Memory B cell (primary cell): ENCODE data around the gene KIDINS220.

ENCODE experiments used
- ATAC-seq: fragments of 150-1000 bp; cut with Tn5 transposase; 2 replicates; pipeline ENCODE4 v1.10.0; 2021; ENCODE audit warnings: low read depth, mild to moderate bottlenecking, moderate library complexity
- DNase-seq, 2 donors: peaks; one replicate each; pipeline ENCODE4 v3.0.0; 2022; ENCODE audit warnings: low spot score in 2 of 2
- H3K27ac Mint-ChIP-seq: one replicate; pipeline ENCODE4 v1.8.0; 2022; ENCODE audit warnings: mild to moderate bottlenecking, moderate library complexity, mixed read lengths
- H3K27me3 Mint-ChIP-seq: one replicate; pipeline ENCODE4 v1.8.0; 2022; ENCODE audit warnings: mixed read lengths
- H3K36me3 Mint-ChIP-seq: one replicate; pipeline ENCODE4 v1.8.0; 2022; ENCODE audit warnings: mild to moderate bottlenecking, mixed read lengths
- H3K4me1 Mint-ChIP-seq: one replicate; pipeline ENCODE4 v1.8.0; 2022; ENCODE audit warnings: mixed read lengths
- H3K4me3 Mint-ChIP-seq: one replicate; pipeline ENCODE4 v1.8.0; 2022; ENCODE audit warnings: mild to moderate bottlenecking, moderate library complexity, mixed read lengths
- H3K9me3 Mint-ChIP-seq: one replicate; pipeline ENCODE4 v1.8.0; 2022; ENCODE audit warnings: mixed read lengths

The KIDINS220 gene

GRCh38 chr2:8840475-8841091 is 3.2 kb upstream of the KIDINS220 start:
- Mint-ChIP-seq H3K27ac (no peak overlapping the region), H3K4me1 (peaks cover 13% of the 10 kb centered on the region), H3K27me3 (peaks cover 10% of the 10 kb centered on the region), H3K9me3 (no peaks in the 10 kb centered on the region), H3K36me3 (peaks cover 1% of the 10 kb centered on the region), H3K4me3 (no peak overlapping the region)
- DNase-seq: no peak
- ATAC-seq: no peak

- H3K9me3 Mint-ChIP-seq: no peaks in the 10 kb centered on the region
- H3K36me3 Mint-ChIP-seq: peaks cover 1% of the 10 kb centered on the region
- no peak overlapping the region for H3K27ac Mint-ChIP-seq
- ATAC-seq (no peak), DNase-seq (no peak)
- no peak overlapping the region for H3K4me3 Mint-ChIP-seq
- peaks cover 5% of the 10 kb centered on the region for H3K27me3 Mint-ChIP-seq
- peaks cover 22% of the 10 kb centered on the region for H3K4me1 Mint-ChIP-seq
These were observed 2.0 kb upstream of the KIDINS220 start for GRCh38 chr2:8839189-8839965.

- Mint-ChIP-seq H3K27ac (peak overlapping the region; percentile 95), H3K9me3 (no peaks in the 10 kb centered on the region), H3K27me3 (peaks cover 5% of the 10 kb centered on the region), H3K4me1 (peaks cover 29% of the 10 kb centered on the region), H3K36me3 (peaks cover 3% of the 10 kb centered on the region), H3K4me3 (peak overlapping the region; percentile 98)
- DNase-seq: no peak
- no peak for ATAC-seq
These were observed 355 bp upstream of the KIDINS220 start for GRCh38 chr2:8837795-8838140.

- peaks cover 42% of the 10 kb centered on the region for H3K4me1 Mint-ChIP-seq
- H3K27me3 Mint-ChIP-seq: no peaks in the 10 kb centered on the region
- DNase-seq (no peak), ATAC-seq (no peak)
- H3K9me3 Mint-ChIP-seq: no peaks in the 10 kb centered on the region
- peaks cover 13% of the 10 kb centered on the region for H3K36me3 Mint-ChIP-seq
- no peak overlapping the region for H3K4me3 Mint-ChIP-seq
- H3K27ac Mint-ChIP-seq: no peak overlapping the region
These were observed 2.1 kb downstream of the KIDINS220 start for GRCh38 chr2:8835279-8835678.

- H3K36me3 Mint-ChIP-seq: peaks cover 13% of the 10 kb centered on the region
- no peaks in the 10 kb centered on the region for H3K27me3 Mint-ChIP-seq
- no peak for DNase-seq
- no peak overlapping the region for H3K27ac Mint-ChIP-seq
- H3K4me1 Mint-ChIP-seq: peaks cover 50% of the 10 kb centered on the region
- H3K9me3 Mint-ChIP-seq: no peaks in the 10 kb centered on the region
- H3K4me3 Mint-ChIP-seq: no peak overlapping the region
- ATAC-seq: no peak
These were observed 3.6 kb downstream of the KIDINS220 start for GRCh38 chr2:8833853-8834252.

- ATAC-seq (no peak), DNase-seq (no peak)
- Mint-ChIP-seq H3K4me1 (peaks cover 54% of the 10 kb centered on the region), H3K27ac (no peak overlapping the region), H3K36me3 (peaks cover 16% of the 10 kb centered on the region), H3K9me3 (no peaks in the 10 kb centered on the region), H3K4me3 (no peak overlapping the region), H3K27me3 (no peaks in the 10 kb centered on the region)
These were observed 5.9 kb downstream of the KIDINS220 start for GRCh38 chr2:8831516-8831915.

GRCh38 chr2:8827729-8828128 is 9.7 kb downstream of the KIDINS220 start:
- Mint-ChIP-seq H3K4me1 (peaks cover 32% of the 10 kb centered on the region), H3K9me3 (no peaks in the 10 kb centered on the region), H3K4me3 (no peak overlapping the region), H3K36me3 (peaks cover 18% of the 10 kb centered on the region), H3K27me3 (no peaks in the 10 kb centered on the region), H3K27ac (no peak overlapping the region)
- DNase-seq (no peak), ATAC-seq (no peak)

GRCh38 chr2:8822218-8822617 is 15.2 kb downstream of the KIDINS220 start:
- ATAC-seq (no peak), DNase-seq (no peak)
- peaks cover 13% of the 10 kb centered on the region for H3K36me3 Mint-ChIP-seq
- no peak overlapping the region for H3K4me3 Mint-ChIP-seq
- H3K4me1 Mint-ChIP-seq: peaks cover 2% of the 10 kb centered on the region
- H3K27ac Mint-ChIP-seq: no peak overlapping the region
- no peaks in the 10 kb centered on the region for H3K27me3 Mint-ChIP-seq
- no peaks in the 10 kb centered on the region for H3K9me3 Mint-ChIP-seq

GRCh38 chr2:8821276-8822217 is 15.9 kb downstream of the KIDINS220 start:
- H3K4me1 Mint-ChIP-seq: no peaks in the 10 kb centered on the region
- ATAC-seq (no peak), DNase-seq (no peak)
- H3K27me3 Mint-ChIP-seq: no peaks in the 10 kb centered on the region
- no peak overlapping the region for H3K4me3 Mint-ChIP-seq
- H3K9me3 Mint-ChIP-seq: no peaks in the 10 kb centered on the region
- peaks cover 16% of the 10 kb centered on the region for H3K36me3 Mint-ChIP-seq
- no peak overlapping the region for H3K27ac Mint-ChIP-seq

- H3K4me1 Mint-ChIP-seq: no peaks in the 10 kb centered on the region
- no peak overlapping the region for H3K27ac Mint-ChIP-seq
- peaks cover 18% of the 10 kb centered on the region for H3K36me3 Mint-ChIP-seq
- ATAC-seq (no peak), DNase-seq (no peak)
- H3K9me3 Mint-ChIP-seq: no peaks in the 10 kb centered on the region
- H3K4me3 Mint-ChIP-seq: no peak overlapping the region
- H3K27me3 Mint-ChIP-seq: no peaks in the 10 kb centered on the region
These were observed 17.5 kb downstream of the KIDINS220 start for GRCh38 chr2:8819948-8820347.

GRCh38 chr2:8819194-8819593 is 18.2 kb downstream of the KIDINS220 start:
- ATAC-seq (no peak), DNase-seq (no peak)
- Mint-ChIP-seq H3K27me3 (no peaks in the 10 kb centered on the region), H3K4me1 (no peaks in the 10 kb centered on the region), H3K9me3 (no peaks in the 10 kb centered on the region), H3K4me3 (no peak overlapping the region), H3K27ac (no peak overlapping the region), H3K36me3 (peaks cover 15% of the 10 kb centered on the region)

- H3K4me1 Mint-ChIP-seq: no peaks in the 10 kb centered on the region
- no peak overlapping the region for H3K4me3 Mint-ChIP-seq
- no peak for DNase-seq
- H3K27me3 Mint-ChIP-seq: no peaks in the 10 kb centered on the region
- no peak overlapping the region for H3K27ac Mint-ChIP-seq
- peaks cover 17% of the 10 kb centered on the region for H3K36me3 Mint-ChIP-seq
- ATAC-seq: no peak
- no peaks in the 10 kb centered on the region for H3K9me3 Mint-ChIP-seq
These were observed 20.2 kb downstream of the KIDINS220 start for GRCh38 chr2:8817221-8817620.

GRCh38 chr2:8806885-8807704 is 30.3 kb downstream of the KIDINS220 start:
- H3K4me3 Mint-ChIP-seq: no peak overlapping the region
- H3K9me3 Mint-ChIP-seq: no peaks in the 10 kb centered on the region
- H3K27me3 Mint-ChIP-seq: no peaks in the 10 kb centered on the region
- peaks cover 43% of the 10 kb centered on the region for H3K36me3 Mint-ChIP-seq
- no peaks in the 10 kb centered on the region for H3K4me1 Mint-ChIP-seq
- no peak overlapping the region for H3K27ac Mint-ChIP-seq
- DNase-seq (no peak), ATAC-seq (no peak)
